Fibroblast of mammary gland (primary cell): ENCODE results near the gene MFSD6L.

Source experiments
- DNase-seq: peaks from one replicate; pipeline ENCODE4 v3.0.0-alpha.2; 2010; ENCODE audit warnings: low read depth
- H3K4me3 ChIP-seq: 2 replicates; pipeline ENCODE4 v1.5.1; 2011; ENCODE audit warnings: low read depth, mild to moderate bottlenecking, low read length, moderate library complexity; ENCODE audit not compliant: control insufficient read depth
- TF ChIP-seq, protein P1 (sequence below): conservative IDR thresholded peaks from 2 replicates; pipeline ENCODE4 v1.5.1; 2011; ENCODE audit warnings: low read depth, low read length, inconsistent platforms; ENCODE audit not compliant: control insufficient read depth, insufficient read depth

MFSD6L gene

DNA sequence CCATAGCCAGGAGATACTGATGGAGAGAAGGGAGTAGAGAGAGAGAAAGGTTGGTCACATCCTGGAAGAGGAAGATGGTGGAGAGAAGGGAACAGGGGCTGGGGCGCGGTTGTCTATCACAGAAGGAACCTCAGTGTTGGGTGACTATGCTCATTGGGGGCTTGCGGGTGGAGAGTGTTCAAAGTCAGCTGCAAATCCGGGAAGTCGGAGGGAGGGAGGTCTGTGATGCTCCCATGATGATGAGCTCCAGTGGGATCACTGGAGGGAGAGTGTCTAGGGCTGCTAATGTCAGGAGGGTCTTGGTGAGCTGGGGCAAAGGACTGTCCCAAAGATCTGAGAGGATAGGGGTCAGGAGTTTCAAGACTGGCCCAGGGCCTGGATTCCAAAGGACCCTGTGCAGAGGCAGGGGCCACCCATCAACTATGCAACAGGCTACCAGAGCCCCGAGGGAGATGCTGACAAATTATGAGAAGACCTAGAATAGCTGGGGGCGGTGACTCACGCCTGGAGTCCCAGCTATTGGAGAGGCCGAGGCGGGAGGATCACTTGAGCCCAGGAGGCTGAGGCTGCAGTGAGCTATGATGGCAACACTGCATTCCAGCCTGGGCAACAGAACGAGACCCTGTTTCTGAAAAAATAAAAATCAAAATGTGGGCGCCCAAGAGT lies 43.4 kb downstream of the MFSD6L start:
- TF ChIP-seq, protein P1, sequence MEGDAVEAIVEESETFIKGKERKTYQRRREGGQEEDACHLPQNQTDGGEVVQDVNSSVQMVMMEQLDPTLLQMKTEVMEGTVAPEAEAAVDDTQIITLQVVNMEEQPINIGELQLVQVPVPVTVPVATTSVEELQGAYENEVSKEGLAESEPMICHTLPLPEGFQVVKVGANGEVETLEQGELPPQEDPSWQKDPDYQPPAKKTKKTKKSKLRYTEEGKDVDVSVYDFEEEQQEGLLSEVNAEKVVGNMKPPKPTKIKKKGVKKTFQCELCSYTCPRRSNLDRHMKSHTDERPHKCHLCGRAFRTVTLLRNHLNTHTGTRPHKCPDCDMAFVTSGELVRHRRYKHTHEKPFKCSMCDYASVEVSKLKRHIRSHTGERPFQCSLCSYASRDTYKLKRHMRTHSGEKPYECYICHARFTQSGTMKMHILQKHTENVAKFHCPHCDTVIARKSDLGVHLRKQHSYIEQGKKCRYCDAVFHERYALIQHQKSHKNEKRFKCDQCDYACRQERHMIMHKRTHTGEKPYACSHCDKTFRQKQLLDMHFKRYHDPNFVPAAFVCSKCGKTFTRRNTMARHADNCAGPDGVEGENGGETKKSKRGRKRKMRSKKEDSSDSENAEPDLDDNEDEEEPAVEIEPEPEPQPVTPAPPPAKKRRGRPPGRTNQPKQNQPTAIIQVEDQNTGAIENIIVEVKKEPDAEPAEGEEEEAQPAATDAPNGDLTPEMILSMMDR, result no peak
- no peak for DNase-seq
- H3K4me3 ChIP-seq, result no peak overlapping the region

DNA sequence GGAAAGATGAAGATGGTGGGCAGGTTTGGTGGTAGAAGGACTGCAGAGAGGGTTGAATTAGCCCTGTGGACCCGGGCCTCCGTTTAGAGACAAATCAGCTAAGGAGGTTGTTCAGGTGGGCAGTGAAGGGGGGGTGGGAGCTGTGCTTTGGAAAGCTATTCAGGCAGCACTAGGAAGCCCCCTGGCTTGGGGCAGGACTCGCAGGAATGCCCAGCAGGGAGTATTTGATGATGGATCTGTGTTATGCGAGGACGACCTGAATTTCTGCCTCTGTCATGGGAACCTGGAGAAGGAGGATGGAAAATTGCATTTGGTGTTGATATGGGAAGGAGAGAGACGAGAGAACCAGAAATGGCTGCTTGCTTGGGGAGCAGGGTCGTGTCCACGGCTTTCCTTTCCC lies 44.3 kb downstream of the MFSD6L start:
- TF ChIP-seq, protein P1, result no peak
- no peak overlapping the region for H3K4me3 ChIP-seq
- no peak for DNase-seq

DNA sequence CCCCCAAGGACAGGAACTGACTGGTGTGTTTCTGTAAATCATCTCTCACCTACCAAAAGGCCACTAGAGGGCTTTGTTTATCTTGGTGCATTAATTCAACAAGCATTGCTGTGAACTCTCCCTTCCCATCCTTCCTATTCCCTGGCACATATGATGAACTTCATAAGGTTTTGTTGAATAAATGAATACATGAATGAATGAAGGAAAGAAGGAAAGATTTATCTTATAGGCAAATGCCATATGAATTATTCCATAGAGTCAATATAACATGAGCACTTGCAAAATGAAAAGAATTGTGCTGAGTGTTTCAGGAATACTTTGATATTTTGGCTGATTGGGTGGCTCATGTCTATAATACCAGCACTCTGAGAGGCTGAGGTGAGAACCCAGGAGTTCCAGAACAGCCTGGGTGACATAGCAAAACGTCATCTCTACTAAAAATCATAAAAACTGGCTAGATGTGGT lies 45.2 kb downstream of the MFSD6L start:
- TF ChIP-seq, protein P1, result peak; percentile 55
- no peak overlapping the region for H3K4me3 ChIP-seq
- peak; percentile 42 for DNase-seq

DNA sequence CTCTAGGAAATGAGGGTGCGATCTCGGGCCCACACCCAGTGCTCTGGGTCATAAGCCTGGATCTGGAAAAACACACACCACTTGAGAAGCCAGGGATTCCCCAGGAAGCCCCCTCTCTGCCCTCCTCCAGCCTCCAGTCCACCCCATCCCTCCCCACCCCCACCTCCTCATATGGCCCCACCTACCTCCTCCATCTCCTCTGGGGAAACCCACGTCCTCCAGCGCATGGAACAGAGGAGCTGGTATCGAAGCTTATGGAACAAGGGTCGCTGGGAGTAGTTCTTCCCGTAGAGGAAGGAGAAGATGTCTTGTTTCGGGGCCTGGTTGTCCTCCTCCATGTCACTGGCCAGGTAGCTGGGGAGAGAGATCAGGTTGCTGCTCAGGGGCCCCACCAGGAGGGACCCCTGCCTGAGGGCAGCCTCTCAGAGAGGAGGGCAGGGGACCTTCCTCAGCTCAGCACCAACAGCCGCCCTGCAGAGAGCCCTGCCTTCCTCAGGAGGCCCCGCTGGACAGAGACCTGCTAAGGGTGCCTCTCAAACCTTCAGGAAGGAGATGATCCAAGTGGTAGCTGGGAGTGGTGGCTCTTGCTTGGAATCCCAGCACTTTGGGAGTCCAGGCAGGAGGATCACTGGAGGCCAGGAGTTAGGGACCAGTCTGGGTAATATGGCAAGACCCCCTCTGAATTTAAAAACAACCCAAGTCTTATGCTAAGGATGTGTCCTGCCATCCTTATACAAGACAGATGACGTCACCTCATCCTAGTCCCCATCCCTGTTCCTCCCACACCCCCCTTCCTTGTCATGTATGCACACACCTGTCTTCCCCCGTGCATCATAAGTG lies 45.8 kb downstream of the MFSD6L start:
- no peak overlapping the region for H3K4me3 ChIP-seq
- DNase-seq, result no peak
- TF ChIP-seq, protein P1, result no peak

DNA sequence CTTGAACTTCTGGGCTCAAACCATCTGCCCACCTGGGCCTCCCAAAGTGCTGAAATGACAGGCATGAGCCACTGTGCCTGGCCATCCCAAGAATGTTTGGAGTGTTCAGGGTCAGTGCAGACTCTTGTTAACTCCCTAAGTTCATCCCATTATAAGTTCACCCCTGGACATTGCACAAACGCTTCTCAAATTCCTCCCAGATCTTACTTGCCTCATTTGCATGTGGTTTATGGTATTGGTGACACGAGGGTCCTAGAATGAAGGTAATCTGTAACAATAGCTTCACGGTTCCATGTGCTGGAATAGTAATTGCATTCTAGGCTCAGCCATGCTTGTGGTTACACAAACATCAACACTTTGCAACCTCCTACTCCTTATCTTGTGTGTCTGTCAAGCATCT lies 49.5 kb downstream of the MFSD6L start:
- TF ChIP-seq, protein P1, result no peak
- DNase-seq, result no peak
- H3K4me3 ChIP-seq, result no peak overlapping the region

DNA sequence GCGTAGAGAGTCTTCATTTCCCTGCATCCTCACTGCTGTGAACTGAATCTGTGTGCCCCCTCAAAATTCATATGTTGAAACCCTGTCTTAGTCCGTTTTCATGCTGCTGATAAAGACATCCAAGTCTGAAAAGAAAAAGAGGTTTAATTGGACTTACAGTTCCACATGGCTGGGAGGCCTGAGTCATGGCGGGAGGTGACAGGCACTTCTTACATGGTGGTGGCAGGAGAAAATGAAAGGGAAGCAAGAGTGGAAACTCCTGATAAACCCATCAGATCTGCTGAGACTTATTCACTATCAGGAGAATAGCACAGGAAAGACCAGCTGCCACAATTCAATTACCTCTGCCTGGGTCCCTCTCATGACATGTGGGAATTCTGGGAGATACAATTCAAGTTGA lies 51.4 kb downstream of the MFSD6L start:
- no peak for DNase-seq
- TF ChIP-seq, protein P1, result no peak

More for the DNA sequence above, 51.4 kb downstream of the MFSD6L start:
- H3K4me3 ChIP-seq, result no peak overlapping the region
